Activated naive CD8-positive, alpha-beta T cell treated with anti-CD3 and anti-CD28 coated beads for 36 hours (primary cell): Measurements from ENCODE around the gene RASA2. TPM values are rescaled to one million over a fixed set of nuclear protein-coding genes. Genes with fewer than 3 reads are reported as not detected.

ENCODE experiments used
- DNase-seq: peaks from one replicate; pipeline ENCODE4 v3.0.0; 2021
- H3K27ac Mint-ChIP-seq: one replicate; pipeline ENCODE4 v1.8.0; 2022; ENCODE audit warnings: mild to moderate bottlenecking, moderate library complexity, mixed read lengths
- H3K27me3 Mint-ChIP-seq: one replicate; pipeline ENCODE4 v1.8.0; 2022; ENCODE audit warnings: mild to moderate bottlenecking, mixed read lengths
- H3K36me3 Mint-ChIP-seq: one replicate; pipeline ENCODE4 v1.8.0; 2021; ENCODE audit warnings: mild to moderate bottlenecking, mixed read lengths
- H3K4me1 Mint-ChIP-seq: one replicate; pipeline ENCODE4 v1.8.0; 2021; ENCODE audit warnings: mixed read lengths
- H3K4me3 Mint-ChIP-seq: one replicate; pipeline ENCODE4 v1.8.0; 2022; ENCODE audit warnings: mild to moderate bottlenecking, moderate library complexity, mixed read lengths
- H3K9me3 Mint-ChIP-seq: one replicate; pipeline ENCODE4 v1.8.0; 2022; ENCODE audit warnings: mixed read lengths
- total RNA-seq, 2 experiments: library from RNA; stranded (reverse); gene quantifications; one replicate each; pipeline ENCODE4 v1.2.3, GENCODE V29; 2021

RASA2 gene
- total RNA-seq, 2 experiments from 2014 or later, result 36.1 to 40.2 TPM

- peaks cover 71% of the 10 kb centered on the region for H3K27me3 Mint-ChIP-seq
- H3K4me3 Mint-ChIP-seq, result no peak overlapping the region
- DNase-seq, result no peak
- H3K36me3 Mint-ChIP-seq, result no peaks in the 10 kb centered on the region
- no peak overlapping the region for H3K27ac Mint-ChIP-seq
- H3K9me3 Mint-ChIP-seq, result no peaks in the 10 kb centered on the region
- H3K4me1 Mint-ChIP-seq, result peaks cover 2% of the 10 kb centered on the region
These were observed 173.8 kb downstream of the RASA2 start for GRCh38 chr3:141660614-141660947.

- Mint-ChIP-seq H3K27ac (no peak overlapping the region), H3K27me3 (peaks cover 71% of the 10 kb centered on the region), H3K36me3 (no peaks in the 10 kb centered on the region), H3K4me1 (peaks cover 2% of the 10 kb centered on the region), H3K4me3 (no peak overlapping the region), H3K9me3 (no peaks in the 10 kb centered on the region)
- no peak for DNase-seq
These were observed 174.7 kb downstream of the RASA2 start for GRCh38 chr3:141661229-141662196.

GRCh38 chr3:141663993-141664392, 177.2 kb downstream of the RASA2 start:
- Mint-ChIP-seq H3K9me3 (peaks cover 4% of the 10 kb centered on the region), H3K27me3 (peaks cover 55% of the 10 kb centered on the region), H3K4me3 (no peak overlapping the region), H3K27ac (no peak overlapping the region), H3K36me3 (peaks cover 2% of the 10 kb centered on the region), H3K4me1 (peaks cover 2% of the 10 kb centered on the region)
- no peak for DNase-seq

Other genes with a start within 250 kb of the RASA2 start
- 10 to 100 TPM; 14.7 to 16.7 TPM for gene ZBTB38, start 118.5 kb upstream of the RASA2 start, total RNA-seq